Activated CD4-positive, alpha-beta memory T cell treated with anti-CD3 and anti-CD28 coated beads for 36 hours (primary cell): Measurements from ENCODE around the gene FBH1. TPM values are rescaled to one million over a fixed set of nuclear protein-coding genes. Genes with fewer than 3 reads are reported as not detected.
A peak's percentile ranks its signal among the peaks of the same experiment; 100 is the strongest.
"Not testable (repeated sequence)": the region's sequence is repeated elsewhere in the genome, so short reads cannot be mapped to it uniquely, and the experiment has no call there.

Source experiments
- CTCF ChIA-PET: fragments of 350-600 bp; sonication (Branson Sonifier 250); formaldehyde crosslinking; loops from one replicate; lab custom pipeline; 2021; ENCODE audit warnings: antibody characterized with exemption, inconsistent platforms; lab: Charles Lee
- POLR2A ChIA-PET: fragments of 350-600 bp; sonication (Branson Sonifier 250); formaldehyde crosslinking; loops from one replicate; lab custom pipeline; 2021; ENCODE audit warnings: antibody characterized with exemption; lab: Charles Lee
- DNase-seq: peaks from one replicate; pipeline ENCODE4 v3.0.0-alpha.2; 2020
- H3K27ac Mint-ChIP-seq: one replicate; pipeline ENCODE4 v1.8.0; 2021; ENCODE audit warnings: mixed read lengths
- H3K27me3 Mint-ChIP-seq: one replicate; pipeline ENCODE4 v1.8.0; 2021; ENCODE audit warnings: mixed read lengths
- H3K36me3 Mint-ChIP-seq: one replicate; pipeline ENCODE4 v1.8.0; 2021; ENCODE audit warnings: mixed read lengths
- H3K4me1 Mint-ChIP-seq: one replicate; pipeline ENCODE4 v1.8.0; 2021; ENCODE audit warnings: low read depth, mixed read lengths
- H3K4me3 Mint-ChIP-seq: one replicate; pipeline ENCODE4 v1.8.0; 2021; ENCODE audit warnings: mild to moderate bottlenecking, mixed read lengths
- H3K9me3 Mint-ChIP-seq: one replicate; pipeline ENCODE4 v1.8.0; 2021; ENCODE audit warnings: mixed read lengths
- intact Hi-C: fragments of 100-400 bp; cut with micrococcal nuclease; formaldehyde crosslinking; loops from one replicate; pipeline ENCODE4 v1.15.1; 2023
- total RNA-seq, 2 experiments: library from RNA; stranded (reverse); gene quantifications; one replicate each; pipeline ENCODE4 v1.2.3, GENCODE V29; 2021

The FBH1 gene
- total RNA-seq, 2 experiments from 2014 or later, result 57.8 to 63.4 TPM

DNA sequence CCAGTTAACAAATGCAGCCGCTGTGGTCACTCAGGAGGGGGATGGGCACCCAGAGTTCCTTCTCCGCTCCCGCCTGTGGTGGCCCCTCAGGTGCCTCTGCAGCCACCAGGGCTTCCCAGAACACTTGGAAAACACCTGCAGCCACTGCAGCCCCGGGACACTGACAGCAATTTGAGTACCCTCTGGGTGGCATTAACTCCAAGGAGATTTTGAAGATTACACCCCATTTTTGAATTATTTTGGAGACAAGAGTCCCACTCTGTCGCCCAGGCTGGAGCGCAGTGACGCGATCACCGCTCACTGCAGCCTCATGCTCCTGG lies 55.1 kb downstream of the FBH1 start:
- intact Hi-C loops, result no loop called here
- Mint-ChIP-seq H3K36me3 (no peaks in the 10 kb centered on the region), H3K9me3 (no peaks in the 10 kb centered on the region), H3K4me1 (peaks cover 7% of the 10 kb centered on the region), H3K4me3 (no peak overlapping the region), H3K27me3 (no peaks in the 10 kb centered on the region), H3K27ac (no peak overlapping the region)
- CTCF ChIA-PET, result no interaction called here
- POLR2A ChIA-PET, result no interaction called here
- DNase-seq, result no peak

- peaks cover 7% of the 10 kb centered on the region for H3K4me1 Mint-ChIP-seq
- no peaks in the 10 kb centered on the region for H3K9me3 Mint-ChIP-seq
- POLR2A ChIA-PET, result no interaction called here
- no peak overlapping the region for H3K27ac Mint-ChIP-seq
- H3K36me3 Mint-ChIP-seq, result no peaks in the 10 kb centered on the region
- DNase-seq, result no peak
- intact Hi-C loops, result no loop called here
- no peaks in the 10 kb centered on the region for H3K27me3 Mint-ChIP-seq
- CTCF ChIA-PET, result no interaction called here
- H3K4me3 Mint-ChIP-seq, result peak overlapping the region; percentile 42
Observed at GRCh38 chr10:5945561-5946418, 55.7 kb downstream of the FBH1 start.

GRCh38 chr10:5946419-5946775 lies 56.4 kb downstream of the FBH1 start:
- H3K27ac Mint-ChIP-seq, POLR2A ChIA-PET, DNase-seq, H3K4me1 Mint-ChIP-seq, H3K36me3 Mint-ChIP-seq, H3K9me3 Mint-ChIP-seq, H3K27me3 Mint-ChIP-seq, intact Hi-C loops, H3K4me3 Mint-ChIP-seq: not testable (repeated sequence)
- CTCF ChIA-PET, result interaction anchor here (1.2 kb wide), 1 partner anchor 68 kb away, joined by 3 read pairs; no protein-coding TSS in a partner anchor

DNA sequence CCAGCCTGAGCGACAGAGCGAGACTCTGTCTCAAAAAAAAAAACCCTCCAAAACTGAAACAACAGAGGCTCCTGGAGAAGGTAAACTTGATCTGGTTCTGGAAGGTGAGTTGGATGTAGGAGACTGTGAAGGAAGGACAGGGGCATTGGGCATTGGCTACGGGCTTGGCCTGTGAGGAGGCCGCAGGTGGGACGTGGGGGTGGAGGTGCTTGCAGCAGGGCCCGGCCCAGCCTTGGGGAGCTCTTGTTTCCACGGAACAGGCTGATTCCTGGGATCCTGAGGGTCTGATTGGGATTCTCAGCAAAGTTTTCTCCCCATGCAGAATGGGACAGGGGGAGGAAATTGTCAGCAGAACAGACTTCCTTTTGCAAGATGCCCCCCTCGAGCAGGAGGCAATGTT lies 56.7 kb downstream of the FBH1 start:
- Mint-ChIP-seq H3K36me3 (peaks cover under 1% of the 10 kb centered on the region), H3K27me3 (no peaks in the 10 kb centered on the region), H3K9me3 (no peaks in the 10 kb centered on the region), H3K27ac (no peak overlapping the region), H3K4me1 (peaks cover 7% of the 10 kb centered on the region), H3K4me3 (no peak overlapping the region)
- intact Hi-C loops, result no loop called here
- ChIA-PET POLR2A (no interaction called here), CTCF (interaction anchor here (1.2 kb wide), 1 partner anchor 68 kb away, joined by 3 read pairs; no protein-coding TSS in a partner anchor)
- DNase-seq, result no peak

DNA sequence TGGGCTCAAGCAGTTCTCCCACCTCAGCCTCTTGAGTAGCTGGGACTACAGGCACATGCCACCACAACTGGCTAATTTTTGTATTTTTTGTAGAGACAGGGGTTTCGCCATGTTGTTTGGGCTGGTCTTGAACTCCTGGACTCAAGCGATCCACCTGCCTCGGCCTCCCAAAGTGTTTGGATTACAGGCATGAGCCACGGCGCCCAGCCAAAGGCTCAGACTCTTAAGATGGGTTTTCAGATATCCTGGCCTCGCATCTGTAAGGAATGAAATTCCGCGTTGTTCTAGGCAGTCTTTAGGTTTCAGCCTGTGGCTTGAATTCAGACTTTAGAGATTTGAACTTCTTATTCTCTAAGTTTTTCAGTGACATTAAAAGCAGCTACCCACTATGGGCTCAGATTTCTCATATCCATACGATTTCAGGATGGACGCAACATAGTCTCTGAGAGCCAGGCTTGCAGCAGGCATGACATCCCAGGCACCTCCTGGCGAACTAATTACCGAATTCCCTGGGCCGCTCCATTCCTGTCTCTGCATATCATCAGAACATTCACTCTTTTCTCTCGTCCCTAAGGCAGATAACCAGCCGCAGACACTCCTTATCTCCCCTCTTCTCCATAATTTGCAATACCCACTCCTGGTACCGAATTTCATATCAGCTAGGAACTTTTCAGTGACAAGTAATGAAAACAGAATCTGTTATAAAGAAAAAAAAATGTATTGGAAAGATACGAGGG lies 57.6 kb downstream of the FBH1 start:
- Mint-ChIP-seq H3K27me3 (no peaks in the 10 kb centered on the region), H3K36me3 (peaks cover 3% of the 10 kb centered on the region), H3K4me3 (no peak overlapping the region), H3K9me3 (no peaks in the 10 kb centered on the region), H3K4me1 (peaks cover 7% of the 10 kb centered on the region), H3K27ac (no peak overlapping the region)
- ChIA-PET CTCF (interaction anchor here (1.2 kb wide), 1 partner anchor 67 kb away, joined by 3 read pairs; no protein-coding TSS in a partner anchor), POLR2A (no interaction called here)
- no peak for DNase-seq
- intact Hi-C loops, result no loop called here

- CTCF ChIA-PET, result interaction anchor here (0.9 kb wide), 1 partner anchor 29 kb away, joined by 3 read pairs; no protein-coding TSS in a partner anchor
- Mint-ChIP-seq H3K27me3 (no peaks in the 10 kb centered on the region), H3K9me3 (no peaks in the 10 kb centered on the region), H3K4me1 (peaks cover 7% of the 10 kb centered on the region), H3K4me3 (no peak overlapping the region), H3K27ac (no peak overlapping the region), H3K36me3 (peaks cover 8% of the 10 kb centered on the region)
- intact Hi-C loops, result no loop called here
- POLR2A ChIA-PET, result no interaction called here
- DNase-seq, result no peak
Observed at GRCh38 chr10:5948208-5948585, 58.2 kb downstream of the FBH1 start.

DNA sequence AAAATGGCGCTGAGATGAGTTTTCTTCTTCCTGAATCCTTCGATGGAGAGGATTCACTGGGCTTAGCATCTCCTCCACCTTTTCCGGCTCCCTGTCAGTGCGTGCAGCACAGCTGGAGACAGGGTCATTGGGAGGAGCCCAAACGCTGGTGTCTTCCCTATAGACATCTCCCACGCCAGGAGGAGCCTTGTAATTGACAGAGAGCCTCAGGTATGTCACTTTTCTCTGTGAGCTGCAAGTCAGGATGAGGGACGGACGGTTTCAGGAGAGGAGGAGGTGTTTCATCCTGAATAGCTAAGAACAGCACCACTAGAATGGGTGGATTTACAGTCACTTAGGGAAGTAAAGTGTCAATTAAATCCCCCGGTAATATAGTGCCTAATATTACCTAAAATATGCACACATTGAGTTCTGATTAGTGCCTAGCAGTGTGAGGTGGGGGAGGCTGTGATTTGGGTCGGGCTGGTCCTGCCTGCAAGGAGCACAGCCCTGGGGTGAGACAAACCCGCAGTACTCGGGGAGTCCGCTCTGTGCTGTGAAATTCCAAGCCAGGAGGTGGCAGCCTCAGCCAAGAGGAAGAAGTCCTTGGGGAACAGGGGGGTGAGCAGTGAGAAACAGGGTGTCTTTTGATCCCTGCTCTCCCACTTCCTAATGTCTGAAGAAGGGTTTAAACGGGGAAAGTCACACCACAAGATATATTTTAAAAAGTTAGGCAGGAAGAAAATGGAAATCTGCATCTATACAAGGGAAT lies 59.1 kb downstream of the FBH1 start:
- no peaks in the 10 kb centered on the region for H3K9me3 Mint-ChIP-seq
- intact Hi-C loops, result loop anchor here (1.0 kb wide), 1 partner anchor 137 kb away; no protein-coding TSS in a partner anchor
- H3K4me1 Mint-ChIP-seq, result peaks cover 7% of the 10 kb centered on the region
- CTCF ChIA-PET, result interaction anchor here (0.9 kb wide), 1 partner anchor 28 kb away, joined by 3 read pairs; no protein-coding TSS in a partner anchor
- H3K4me3 Mint-ChIP-seq, result no peak overlapping the region
- H3K36me3 Mint-ChIP-seq, result peaks cover 12% of the 10 kb centered on the region
- POLR2A ChIA-PET, result no interaction called here
- H3K27ac Mint-ChIP-seq, result no peak overlapping the region
- DNase-seq, result peak; percentile 68
- no peaks in the 10 kb centered on the region for H3K27me3 Mint-ChIP-seq

GRCh38 chr10:5951167-5951711 lies 61.2 kb downstream of the FBH1 start:
- ChIA-PET CTCF (interaction anchor here (0.6 to 1.0 kb wide), 2 partner anchors 26 to 75 kb away, joined by 3 read pairs; partner anchors contain the start of gene IL15RA), POLR2A (no interaction called here)
- no peaks in the 10 kb centered on the region for H3K9me3 Mint-ChIP-seq
- H3K27ac Mint-ChIP-seq, result no peak overlapping the region
- H3K27me3 Mint-ChIP-seq, result no peaks in the 10 kb centered on the region
- H3K36me3 Mint-ChIP-seq, result peaks cover 14% of the 10 kb centered on the region
- no peak overlapping the region for H3K4me3 Mint-ChIP-seq
- peaks cover under 1% of the 10 kb centered on the region for H3K4me1 Mint-ChIP-seq
- intact Hi-C loops, result no loop called here
- DNase-seq, result no peak

- ChIA-PET POLR2A (no interaction called here), CTCF (no interaction called here)
- Mint-ChIP-seq H3K27ac (no peak overlapping the region), H3K36me3 (peaks cover 17% of the 10 kb centered on the region), H3K27me3 (no peaks in the 10 kb centered on the region), H3K4me3 (no peak overlapping the region), H3K9me3 (no peaks in the 10 kb centered on the region), H3K4me1 (no peaks in the 10 kb centered on the region)
- DNase-seq, result no peak
- intact Hi-C loops, result no loop called here
Observed at GRCh38 chr10:5951721-5952407, 61.8 kb downstream of the FBH1 start.

- intact Hi-C loops, result no loop called here
- H3K4me3 Mint-ChIP-seq, result no peak overlapping the region
- H3K27me3 Mint-ChIP-seq, result no peaks in the 10 kb centered on the region
- DNase-seq, result no peak
- ChIA-PET CTCF (no interaction called here), POLR2A (no interaction called here)
- H3K36me3 Mint-ChIP-seq, result peaks cover 18% of the 10 kb centered on the region
- H3K9me3 Mint-ChIP-seq, result no peaks in the 10 kb centered on the region
- no peaks in the 10 kb centered on the region for H3K4me1 Mint-ChIP-seq
- H3K27ac Mint-ChIP-seq, result no peak overlapping the region
Observed at GRCh38 chr10:5952731-5953385, 62.8 kb downstream of the FBH1 start.

DNA sequence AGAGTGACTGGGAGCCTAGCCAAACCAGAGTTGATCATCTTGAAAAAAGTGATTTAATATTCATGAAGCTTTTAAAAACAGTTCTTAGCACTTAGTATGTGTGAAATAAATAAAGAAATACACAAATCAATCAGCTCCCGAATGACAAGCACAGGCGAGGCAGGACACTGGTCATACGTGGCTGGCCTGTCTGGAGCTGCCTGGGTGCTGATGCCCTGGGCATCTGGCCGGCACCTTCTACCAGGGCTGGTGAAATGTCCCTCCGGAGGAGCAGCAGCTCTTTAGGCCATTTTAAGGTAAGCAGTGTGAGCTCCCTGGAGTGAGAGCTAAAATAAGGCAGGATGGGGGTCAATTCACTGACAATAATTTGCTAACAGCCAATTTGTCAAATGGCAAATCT lies 63.6 kb downstream of the FBH1 start:
- Mint-ChIP-seq H3K9me3 (no peaks in the 10 kb centered on the region), H3K27ac (no peak overlapping the region), H3K27me3 (no peaks in the 10 kb centered on the region), H3K4me3 (no peak overlapping the region), H3K36me3 (peaks cover 22% of the 10 kb centered on the region), H3K4me1 (no peaks in the 10 kb centered on the region)
- POLR2A ChIA-PET, result no interaction called here
- no peak for DNase-seq
- intact Hi-C loops, result no loop called here
- CTCF ChIA-PET, result no interaction called here
